Myocyte (in vitro differentiated cells): ENCODE results near the gene ZNF580. TPM values are rescaled to one million over a fixed set of nuclear protein-coding genes. Genes with fewer than 3 reads are reported as not detected.

Experiments used
- DNase-seq: peaks from one replicate; pipeline ENCODE4 v3.0.0-alpha.2; 2012; ENCODE audit warnings: low read depth
- total RNA-seq: library from RNA; depleted of rRNA; stranded (reverse); fragments of >200 nt; gene quantifications from 2 replicates; pipeline ENCODE4 v1.2.3, GENCODE V29; 2014

The ZNF580 gene
- total RNA-seq, 1 donor from 2014 or later, result 10.2 TPM

DNA sequence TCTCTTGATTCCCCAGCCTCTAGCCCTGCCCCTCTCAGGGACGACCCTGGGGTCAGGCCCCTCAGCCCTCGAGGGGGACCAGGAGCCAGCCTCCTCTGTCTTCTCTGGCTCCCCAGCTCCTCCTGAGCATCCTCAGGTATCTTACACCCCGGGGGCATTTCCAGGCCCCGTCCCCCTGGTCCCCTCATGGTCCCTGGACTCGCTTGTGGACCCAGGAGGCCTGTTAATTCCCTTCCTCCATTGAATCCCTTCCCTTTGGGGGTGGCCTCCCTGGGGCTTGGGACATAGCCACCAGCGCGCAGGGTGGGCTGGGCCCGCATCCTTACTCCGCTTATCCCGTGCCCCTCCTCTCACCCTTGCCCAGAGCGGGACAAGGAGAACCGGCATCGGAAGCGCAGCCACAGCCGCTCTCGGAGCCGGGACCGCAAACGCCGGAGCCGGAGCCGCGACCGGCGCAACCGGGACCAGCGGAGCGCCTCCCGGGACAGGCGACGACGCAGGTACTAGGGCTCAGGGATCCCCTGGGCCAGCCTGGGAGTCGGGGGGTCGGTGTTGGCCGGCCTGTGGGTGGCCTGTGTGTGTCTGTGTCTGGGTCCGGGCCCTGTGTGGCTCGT lies 18.2 kb downstream of the ZNF580 start:
- no peak for DNase-seq

DNA sequence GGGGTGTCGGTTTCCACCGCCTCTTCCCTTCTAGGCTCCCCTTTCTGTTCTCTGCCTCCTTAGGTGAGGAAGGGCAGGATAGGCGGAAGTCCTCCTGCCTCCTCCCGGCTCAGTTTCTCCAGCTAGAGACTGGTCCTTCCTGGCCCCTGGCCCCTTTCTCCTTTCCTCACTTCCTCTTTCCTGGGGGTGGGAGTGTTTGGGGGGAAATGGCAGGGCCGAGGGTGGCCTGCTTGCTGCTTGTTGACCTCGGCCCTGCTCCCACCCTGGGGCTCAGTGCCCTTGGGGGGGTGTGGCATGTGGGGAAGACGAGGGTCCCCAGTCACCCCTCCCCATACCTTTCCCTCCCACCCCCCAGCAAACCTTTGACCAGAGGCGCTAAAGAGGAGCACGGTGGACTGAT lies 19.0 kb downstream of the ZNF580 start:
- DNase-seq, result no peak

DNA sequence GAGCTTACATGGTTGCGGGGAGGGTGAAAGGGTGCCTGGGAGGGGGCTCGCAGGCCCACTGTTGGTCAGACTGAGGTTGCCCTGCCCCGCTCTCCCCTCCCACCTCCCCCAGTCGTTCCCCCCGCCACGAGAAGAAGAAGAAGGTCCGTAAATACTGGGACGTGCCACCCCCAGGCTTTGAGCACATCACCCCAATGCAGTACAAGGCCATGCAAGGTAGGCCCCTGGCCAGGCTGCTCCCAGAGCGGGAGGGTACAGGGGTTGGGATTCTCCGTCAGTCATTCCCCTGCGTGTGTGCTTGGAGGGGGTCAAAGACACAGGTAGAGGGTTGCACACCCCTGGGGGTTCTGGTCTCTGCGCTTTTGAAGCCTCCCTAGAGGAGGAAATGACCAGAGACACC lies 19.6 kb downstream of the ZNF580 start:
- DNase-seq, result no peak

DNA sequence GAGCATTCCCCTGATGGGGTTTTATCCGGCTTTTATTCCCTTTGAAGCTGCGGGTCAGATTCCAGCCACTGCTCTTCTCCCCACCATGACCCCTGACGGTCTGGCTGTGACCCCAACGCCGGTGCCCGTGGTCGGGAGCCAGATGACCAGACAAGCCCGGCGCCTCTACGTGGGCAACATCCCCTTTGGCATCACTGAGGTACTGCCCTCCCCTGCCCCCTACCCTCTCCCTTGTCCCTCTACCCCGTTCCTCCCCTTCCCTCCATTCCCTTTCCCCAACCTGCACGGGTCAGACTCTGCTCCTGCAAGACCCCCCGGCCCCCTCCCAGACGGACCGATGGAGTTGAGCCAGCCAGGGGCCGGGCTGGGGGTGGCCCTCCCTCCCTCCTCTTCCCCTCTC lies 20.2 kb downstream of the ZNF580 start:
- DNase-seq, result no peak

DNA sequence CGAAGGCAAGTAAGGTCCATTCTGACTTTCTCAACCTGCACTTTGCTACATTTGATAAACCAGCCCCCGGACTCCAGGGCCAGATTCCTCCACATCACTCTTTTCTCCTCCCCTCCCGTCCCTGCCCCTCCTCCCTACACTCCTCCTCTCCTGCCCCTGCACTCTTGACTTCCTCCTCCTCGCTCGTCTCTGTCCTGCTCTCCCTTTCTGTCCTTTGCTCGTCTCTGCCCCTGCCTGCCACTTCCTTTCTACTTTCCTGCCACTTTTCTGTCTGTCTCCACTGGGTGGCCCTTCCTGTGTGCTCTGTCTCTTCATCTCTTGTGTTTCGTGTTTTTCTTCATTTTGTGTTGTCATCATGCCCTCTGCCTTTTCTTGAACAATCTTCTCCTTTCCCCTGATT lies 21.0 kb downstream of the ZNF580 start:
- no peak for DNase-seq

DNA sequence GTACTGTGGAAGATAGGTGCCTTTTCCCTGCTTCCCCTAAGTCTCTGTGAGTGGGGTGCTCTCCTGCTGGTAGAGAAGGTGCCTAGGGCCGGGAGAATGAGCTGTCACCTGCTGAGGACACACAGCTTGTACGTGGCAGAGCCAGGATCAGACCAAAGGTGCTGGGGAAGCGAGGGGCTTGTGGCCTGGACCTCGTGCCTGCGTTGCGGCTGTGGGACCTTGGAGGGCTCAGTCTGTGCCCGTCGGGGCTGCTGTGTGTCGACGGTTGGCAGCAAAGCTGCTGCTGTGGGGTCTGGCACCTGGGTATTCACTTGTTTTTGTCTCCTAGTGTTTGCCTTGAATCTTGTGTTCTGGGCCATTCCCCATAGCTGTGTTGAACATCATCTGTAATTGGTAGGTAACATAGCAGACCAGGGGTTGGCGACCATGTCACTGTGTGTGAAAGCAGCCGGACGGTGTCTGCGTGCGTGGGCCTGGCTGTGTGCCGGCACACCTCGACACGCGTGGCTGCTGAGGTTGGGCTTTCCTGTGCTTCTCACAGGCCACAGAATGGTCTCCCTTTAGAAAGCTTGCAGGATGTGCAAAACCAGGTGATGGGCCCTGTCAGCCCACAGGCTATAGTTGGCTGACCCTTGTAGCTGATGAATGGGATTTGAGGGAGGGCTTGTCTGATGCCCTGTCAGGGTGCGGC lies 23.2 kb downstream of the ZNF580 start:
- DNase-seq, result no peak

DNA sequence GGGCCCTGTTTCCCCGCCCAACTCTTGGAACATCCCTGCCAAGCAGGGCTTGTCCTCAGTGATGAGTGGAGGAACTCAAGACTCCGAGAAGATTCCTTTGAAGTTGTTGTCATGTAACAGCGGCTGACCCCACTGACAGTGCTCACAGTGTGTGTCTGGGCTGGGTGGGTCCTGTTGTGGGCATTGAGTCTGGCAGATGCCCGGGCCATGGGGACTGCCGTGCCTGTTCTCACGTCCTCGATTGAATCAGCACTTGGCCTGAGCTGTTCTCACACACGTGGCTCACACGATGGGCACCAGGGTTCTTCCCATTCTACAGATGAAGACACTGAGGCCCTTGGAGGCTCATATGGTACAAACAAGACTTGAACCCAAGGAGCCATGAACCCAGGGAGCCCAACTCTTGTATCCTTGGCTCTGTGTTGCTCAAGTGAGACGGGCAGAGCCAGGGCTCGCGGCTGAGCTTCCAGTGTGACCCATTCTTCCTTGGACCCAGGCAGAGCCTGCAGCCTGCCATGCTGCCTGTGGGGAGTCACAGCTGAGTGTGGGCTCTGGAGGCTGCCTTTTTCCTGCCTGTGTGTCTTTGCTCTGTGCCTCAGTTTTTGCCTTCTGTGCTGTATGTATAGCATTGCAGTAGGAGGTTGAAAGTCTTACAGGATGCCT lies 25.7 kb downstream of the ZNF580 start:
- no peak for DNase-seq

DNA sequence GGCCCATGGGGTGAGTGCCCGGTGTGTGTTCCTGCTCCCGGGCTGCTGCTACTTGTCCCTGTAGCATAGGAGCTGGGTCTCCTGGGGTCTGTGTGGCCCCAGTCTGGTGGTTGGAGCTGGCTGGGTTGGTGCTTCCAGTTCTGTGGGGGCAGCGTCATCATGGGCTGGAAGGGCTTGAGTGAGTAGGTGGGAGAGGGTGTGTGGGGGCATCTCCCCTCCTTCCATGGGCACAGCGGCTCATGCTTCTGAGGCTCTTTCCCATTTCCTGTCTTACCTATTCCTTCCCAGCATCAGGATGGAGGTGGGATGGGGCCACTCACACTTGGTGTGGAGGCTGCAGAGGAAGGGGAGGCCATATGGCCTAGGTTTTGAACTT lies 26.2 kb downstream of the ZNF580 start:
- DNase-seq, result no peak

DNA sequence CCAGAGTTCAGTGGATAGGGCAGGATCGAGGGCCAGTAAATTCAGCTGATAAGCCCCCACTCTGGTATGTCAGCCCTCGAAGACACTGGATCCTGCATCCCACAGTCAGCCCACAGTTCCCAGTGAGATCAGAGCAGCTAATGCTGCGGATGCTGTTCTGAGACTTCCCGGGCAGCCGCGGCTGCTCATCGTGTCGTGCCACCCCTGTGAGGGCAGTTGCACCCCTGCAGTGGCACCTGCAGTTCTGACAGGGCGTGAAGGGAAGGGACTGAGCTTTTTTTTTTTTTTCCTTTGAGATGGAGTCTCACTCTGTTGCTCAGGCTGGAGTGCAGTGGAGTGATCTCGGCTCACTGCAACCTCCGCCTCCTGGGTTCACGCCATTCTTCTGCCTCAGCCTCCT lies 26.7 kb downstream of the ZNF580 start:
- DNase-seq, result no peak

DNA sequence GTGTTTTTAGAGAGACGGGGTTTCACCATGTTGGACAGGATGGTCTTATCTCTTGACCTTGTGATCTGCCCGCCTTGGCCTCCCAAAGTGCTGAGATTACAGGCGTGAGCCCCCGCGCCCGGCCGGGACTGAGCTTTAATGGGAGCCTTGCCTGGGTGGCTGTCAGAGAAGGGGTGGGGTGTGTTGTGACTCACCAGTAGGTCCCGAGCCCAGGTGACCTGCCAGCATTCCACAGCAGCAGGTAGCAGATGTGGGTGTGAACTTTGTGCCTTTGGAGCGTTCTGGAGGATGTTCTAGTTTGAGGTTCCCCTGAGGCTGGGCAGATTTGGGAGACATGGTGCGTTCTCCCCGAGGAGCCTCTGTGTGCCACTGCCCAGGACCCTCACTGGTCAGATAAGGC lies 27.2 kb downstream of the ZNF580 start:
- DNase-seq, result no peak

DNA sequence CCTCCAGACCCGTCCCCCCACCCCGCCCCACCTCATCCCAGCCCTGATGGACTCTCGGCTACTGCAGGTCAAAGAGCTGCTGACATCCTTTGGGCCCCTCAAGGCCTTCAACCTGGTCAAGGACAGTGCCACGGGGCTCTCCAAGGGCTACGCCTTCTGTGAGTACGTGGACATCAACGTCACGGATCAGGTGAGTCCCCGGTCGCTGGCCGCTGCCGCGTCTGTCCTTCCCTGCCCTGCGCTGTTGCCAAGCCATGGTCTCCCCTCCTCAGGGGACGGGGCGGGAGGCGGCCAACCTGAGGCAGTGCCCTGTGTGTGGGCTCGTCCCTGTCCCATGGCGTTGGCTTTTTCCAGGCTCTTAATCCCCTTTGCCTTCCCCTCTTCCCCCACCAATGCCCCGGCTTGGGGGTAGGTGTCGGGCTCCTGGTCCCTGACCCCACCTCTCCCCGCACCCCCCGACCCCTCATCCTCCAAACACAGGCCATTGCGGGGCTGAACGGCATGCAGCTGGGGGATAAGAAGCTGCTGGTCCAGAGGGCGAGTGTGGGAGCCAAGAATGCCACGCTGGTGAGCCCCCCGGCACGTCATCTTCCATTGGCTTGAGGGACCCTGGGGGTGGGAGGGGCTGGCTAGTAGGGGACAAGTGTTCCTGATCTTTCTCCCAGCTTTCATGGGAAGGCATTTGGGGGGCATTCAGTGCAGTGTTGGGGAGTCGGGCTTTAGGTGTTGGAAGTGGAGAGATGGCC lies 28.0 kb downstream of the ZNF580 start:
- DNase-seq, result no peak

DNA sequence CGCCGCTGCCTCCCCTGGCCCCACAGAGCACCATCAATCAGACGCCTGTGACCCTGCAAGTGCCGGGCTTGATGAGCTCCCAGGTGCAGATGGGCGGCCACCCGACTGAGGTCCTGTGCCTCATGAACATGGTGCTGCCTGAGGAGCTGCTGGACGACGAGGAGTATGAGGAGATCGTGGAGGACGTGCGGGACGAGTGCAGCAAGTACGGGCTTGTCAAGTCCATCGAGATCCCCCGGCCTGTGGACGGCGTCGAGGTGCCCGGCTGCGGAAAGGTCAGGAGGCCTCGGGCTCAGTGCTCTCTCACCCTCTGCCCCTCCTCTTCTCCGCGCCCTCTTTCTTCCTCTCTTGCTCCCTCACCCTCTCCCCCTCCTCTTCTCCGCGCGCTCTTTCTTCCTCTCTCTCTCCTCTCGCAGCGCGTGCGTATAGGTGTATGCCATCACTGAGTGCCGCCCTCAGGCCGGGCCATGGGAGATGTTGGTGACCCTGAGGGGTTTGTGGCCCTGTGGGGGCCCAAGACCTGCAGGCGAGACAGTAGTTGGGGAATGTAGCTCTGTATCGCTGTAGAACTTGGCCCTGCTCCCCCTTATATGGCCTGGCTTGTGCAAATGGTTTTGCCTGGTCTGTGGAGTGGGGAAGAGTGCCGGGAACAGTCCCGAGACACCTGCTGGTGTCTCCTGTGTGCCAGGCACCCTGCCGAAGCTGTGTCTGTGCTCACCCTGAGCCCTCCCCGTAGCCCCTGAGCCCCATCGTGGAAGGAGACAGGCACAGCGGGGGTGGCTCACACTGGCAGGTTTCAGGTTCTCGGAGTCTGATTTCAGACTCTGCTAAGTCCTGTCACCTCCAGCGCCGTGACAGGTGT lies 28.8 kb downstream of the ZNF580 start:
- DNase-seq, result no peak

DNA sequence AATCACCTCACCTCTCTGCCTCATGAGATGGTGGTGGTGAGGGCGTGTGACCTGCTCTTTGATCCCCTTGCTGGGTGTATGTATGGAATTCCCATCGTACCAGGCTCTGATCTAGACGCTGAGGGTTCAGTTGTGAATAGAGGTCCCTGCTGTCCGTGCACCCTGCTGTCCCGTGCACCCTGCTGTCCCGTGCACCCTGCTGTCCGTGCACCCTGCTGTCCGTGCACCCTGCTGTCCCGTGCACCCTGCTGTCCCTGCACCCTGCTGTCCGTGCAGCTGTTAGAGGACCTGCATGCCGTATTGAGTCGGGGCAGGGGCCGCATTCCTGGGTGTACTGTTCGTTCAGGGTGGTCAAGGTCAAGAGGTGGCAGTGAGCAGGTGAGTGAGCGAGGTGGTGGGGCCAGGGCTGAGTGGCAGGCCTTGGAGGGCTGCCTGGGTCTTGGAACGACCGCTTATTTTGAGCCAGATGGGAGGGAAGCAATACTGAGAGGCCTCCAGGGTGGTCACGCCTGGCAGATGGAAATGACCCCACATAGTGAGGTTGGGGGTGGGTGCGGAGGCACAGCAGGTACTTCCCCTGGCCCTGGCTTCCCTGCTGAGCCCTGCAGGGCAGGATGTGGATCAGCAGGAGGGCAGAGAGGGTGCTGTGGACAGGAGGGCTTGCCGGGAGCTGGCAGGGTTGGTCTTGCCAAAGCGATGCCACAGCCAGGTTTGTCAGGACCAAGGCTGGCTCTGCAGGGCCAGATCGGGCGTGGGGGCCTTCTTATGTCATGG lies 29.7 kb downstream of the ZNF580 start:
- no peak for DNase-seq

DNA sequence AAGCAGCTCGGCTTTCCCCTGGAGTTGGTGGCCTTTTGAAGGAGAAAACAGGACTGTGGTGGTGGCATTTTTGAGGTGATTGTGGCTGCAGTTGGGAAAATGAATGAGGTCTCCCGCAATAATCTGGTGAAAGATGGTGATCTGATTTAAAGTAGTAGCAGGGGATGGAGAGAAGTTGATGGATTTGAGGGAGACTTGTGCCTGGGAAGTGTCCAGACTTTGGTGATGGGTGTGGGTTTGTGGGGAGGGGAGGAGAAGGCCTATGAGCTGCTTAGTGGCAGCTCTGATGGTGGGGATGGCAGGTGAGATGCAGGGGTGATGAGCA lies 30.2 kb downstream of the ZNF580 start:
- DNase-seq, result no peak

DNA sequence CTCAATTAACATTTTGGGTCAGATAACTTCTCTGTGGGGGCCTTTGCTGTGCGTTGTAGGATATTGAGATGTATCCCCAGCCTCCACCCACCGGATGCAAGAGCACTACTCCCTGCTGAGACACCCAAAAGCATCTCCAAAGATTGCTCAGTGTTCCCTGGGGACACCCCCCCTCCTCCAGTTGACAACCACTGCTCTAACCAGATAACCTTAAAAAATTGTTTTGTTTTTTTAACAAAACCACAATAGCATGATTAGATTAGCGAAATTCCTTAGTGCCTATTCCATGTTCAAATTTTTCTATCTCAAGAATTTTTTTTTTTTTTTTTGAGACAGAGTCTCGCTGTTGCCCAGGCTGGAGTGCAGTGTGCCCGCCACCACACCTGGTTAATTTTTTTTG lies 31.6 kb downstream of the ZNF580 start:
- no peak for DNase-seq

DNA sequence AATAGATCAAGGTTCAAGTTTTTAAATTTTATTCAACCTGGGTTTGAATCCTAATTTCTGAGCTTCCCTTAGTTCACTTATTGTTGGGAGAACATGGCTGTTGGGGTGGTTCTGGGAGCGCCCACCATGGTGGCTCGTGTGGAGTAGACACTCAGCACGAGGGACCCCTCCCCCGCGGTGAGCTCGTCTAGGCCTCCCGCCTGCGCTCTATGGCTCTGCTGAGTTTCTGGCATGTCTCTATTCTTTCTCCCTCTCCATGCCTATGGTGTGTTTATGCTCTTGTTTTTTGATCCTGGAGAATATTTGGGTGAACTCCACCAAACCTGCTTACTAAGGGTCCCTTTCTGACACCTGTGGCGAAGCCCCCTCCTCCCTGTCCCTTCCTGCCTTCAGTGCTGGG lies 32.7 kb downstream of the ZNF580 start:
- DNase-seq, result no peak

DNA sequence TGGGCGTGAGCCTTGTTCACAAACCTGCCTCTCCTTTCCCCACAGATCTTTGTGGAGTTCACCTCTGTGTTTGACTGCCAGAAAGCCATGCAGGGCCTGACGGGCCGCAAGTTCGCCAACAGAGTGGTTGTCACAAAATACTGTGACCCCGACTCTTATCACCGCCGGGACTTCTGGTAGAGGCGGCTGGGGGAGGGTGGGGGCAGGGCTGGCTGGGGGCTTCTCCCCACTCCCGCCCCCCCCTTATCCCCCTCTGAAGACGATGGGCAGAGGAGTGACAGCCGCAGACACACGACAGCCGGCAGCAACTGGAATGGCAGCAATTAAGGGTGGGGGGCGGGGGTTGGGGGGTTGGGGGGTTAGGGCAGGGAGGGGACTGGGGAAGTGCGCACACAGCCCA lies 33.1 kb downstream of the ZNF580 start:
- DNase-seq, result no peak

DNA sequence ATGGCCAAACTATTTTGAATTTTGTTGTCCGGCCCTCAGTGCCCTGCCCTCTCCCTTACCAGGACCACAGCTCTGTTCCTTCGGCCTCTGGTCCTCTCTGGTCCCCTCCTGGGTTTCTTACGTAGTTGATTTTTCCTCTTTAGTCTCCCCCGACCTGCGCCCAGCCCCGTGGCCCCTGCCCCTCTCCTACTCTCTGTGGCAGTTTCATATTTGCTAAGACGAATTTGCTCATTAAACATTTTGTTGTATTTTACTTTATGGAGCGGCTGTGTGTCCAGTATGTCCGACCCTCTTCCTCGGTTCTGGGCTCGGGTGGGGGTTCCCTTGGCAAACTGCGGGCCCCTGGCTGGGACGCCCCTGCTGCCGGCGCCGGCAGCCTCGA lies 33.6 kb downstream of the ZNF580 start:
- DNase-seq, result no peak

DNA sequence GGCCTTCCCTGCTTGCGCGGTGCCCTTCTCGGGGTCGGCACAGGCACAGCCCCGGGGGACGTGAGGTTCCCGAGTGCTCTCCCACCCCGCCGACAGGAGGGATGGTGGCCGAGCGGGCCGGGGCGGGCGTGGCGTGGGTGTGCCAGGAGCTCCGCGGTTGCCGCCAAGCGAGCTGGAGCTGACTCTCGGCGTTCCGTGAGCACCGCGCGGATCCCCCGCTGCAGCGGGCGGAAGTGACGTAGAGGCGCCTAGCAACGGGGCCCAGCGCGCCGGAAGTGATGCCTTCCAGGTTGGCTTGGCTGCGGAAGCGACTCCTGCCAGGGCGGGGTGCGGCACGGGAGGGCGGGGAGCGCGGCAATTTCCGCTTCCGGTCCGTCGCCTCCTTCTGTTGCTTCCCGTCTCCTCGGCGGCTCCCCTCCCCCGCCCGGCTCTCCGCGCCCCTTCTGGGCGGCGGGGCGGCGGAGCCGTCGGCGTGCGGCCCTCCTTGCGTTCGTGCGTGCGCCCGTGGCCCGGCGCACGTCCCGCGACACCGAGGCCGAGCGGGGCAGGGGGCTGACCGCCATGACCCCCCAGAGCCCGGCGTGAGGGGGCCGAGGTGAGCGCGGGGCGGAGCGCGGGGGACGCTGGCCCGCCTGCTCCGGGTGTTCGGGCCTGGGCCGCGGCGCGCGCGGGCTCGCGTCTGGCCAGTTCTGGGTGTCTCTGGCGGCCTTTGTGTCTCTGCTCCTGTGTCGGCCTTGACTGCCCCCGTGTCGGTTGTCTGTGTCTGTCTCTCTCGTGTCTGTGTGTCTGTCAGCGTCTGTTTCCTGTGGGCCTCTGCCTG lies 34.2 kb downstream of the ZNF580 start, which contains the start of gene EPN1:
EPN1 (plus strand) TSS at position 386 of the 820 bp plus-strand sequence. CDS start 3,402 bp downstream, outside the sequence.
- peak; percentile 95 for DNase-seq
